ENCODE results near the gene TRAP1.

The TRAP1 gene

GRCh38 chr16:3672571-3673041 is 44.7 kb downstream of the TRAP1 start:
- no peak for TF ChIP-seq CTCF (IDR thresholded peaks at IDR 0.05; ENCODE audit: extremely low read depth, missing control alignments)
- DNase-seq (ENCODE audit: low spot score) = no peak

- no peak for TF ChIP-seq CTCF (IDR thresholded peaks at IDR 0.05; ENCODE audit: extremely low read depth, missing control alignments)
- DNase-seq (ENCODE audit: low spot score) = no peak
Observed at GRCh38 chr16:3671424-3671823, 45.9 kb downstream of the TRAP1 start.

- no peak for TF ChIP-seq CTCF (IDR thresholded peaks at IDR 0.05; ENCODE audit: extremely low read depth, missing control alignments)
- DNase-seq (ENCODE audit: low spot score) = no peak
Observed at GRCh38 chr16:3670711-3671110, 46.6 kb downstream of the TRAP1 start.

GRCh38 chr16:3669082-3669481 is 48.2 kb downstream of the TRAP1 start:
- DNase-seq (ENCODE audit: low spot score) = no peak
- no peak for TF ChIP-seq CTCF (IDR thresholded peaks at IDR 0.05; ENCODE audit: extremely low read depth, missing control alignments)

- DNase-seq (ENCODE audit: low spot score) = no peak
- TF ChIP-seq CTCF (IDR thresholded peaks at IDR 0.05; ENCODE audit: extremely low read depth, missing control alignments) = no peak
Observed at GRCh38 chr16:3668626-3669025, 48.7 kb downstream of the TRAP1 start.

GRCh38 chr16:3665508-3665907 is 51.8 kb downstream of the TRAP1 start:
- DNase-seq (ENCODE audit: low spot score) = no peak
- TF ChIP-seq CTCF (IDR thresholded peaks at IDR 0.05; ENCODE audit: extremely low read depth, missing control alignments) = no peak

- no peak for DNase-seq (ENCODE audit: low spot score)
- no peak for TF ChIP-seq CTCF (IDR thresholded peaks at IDR 0.05; ENCODE audit: extremely low read depth, missing control alignments)
Observed at GRCh38 chr16:3664187-3664896, 53.0 kb downstream of the TRAP1 start.
